ENCODE measurements around the gene CACNB1.
"Not testable (repeated sequence)": the region's sequence is repeated elsewhere in the genome, so short reads cannot be mapped to it uniquely, and the experiment has no call there.

CACNB1 gene

GRCh38 chr17:39141915-39142664 is 55.4 kb downstream of the CACNB1 start:
- in situ Hi-C loops (cut with MboI; ENCODE audit: low pct_unique_long_range_greater_than_20kb, low sequenced_read_pairs) = no loop called here
- DNase-seq = no peak

- in situ Hi-C loops (cut with MboI; ENCODE audit: low pct_unique_long_range_greater_than_20kb, low sequenced_read_pairs) = no loop called here
- DNase-seq = no peak
These were observed 56.2 kb downstream of the CACNB1 start for GRCh38 chr17:39141294-39141693.

- DNase-seq = no peak
- in situ Hi-C loops (cut with MboI; ENCODE audit: low pct_unique_long_range_greater_than_20kb, low sequenced_read_pairs) = no loop called here
These were observed 57.9 kb downstream of the CACNB1 start for GRCh38 chr17:39139561-39139960.

GRCh38 chr17:39139161-39139511 is 58.3 kb downstream of the CACNB1 start:
- no peak for DNase-seq
- in situ Hi-C loops (cut with MboI; ENCODE audit: low pct_unique_long_range_greater_than_20kb, low sequenced_read_pairs) = no loop called here

- no peak for DNase-seq
- in situ Hi-C loops (cut with MboI; ENCODE audit: low pct_unique_long_range_greater_than_20kb, low sequenced_read_pairs) = no loop called here
These were observed 58.9 kb downstream of the CACNB1 start for GRCh38 chr17:39138431-39139160.

GRCh38 chr17:39134878-39135277 is 62.6 kb downstream of the CACNB1 start:
- in situ Hi-C loops (cut with MboI; ENCODE audit: low pct_unique_long_range_greater_than_20kb, low sequenced_read_pairs) = no loop called here
- DNase-seq = no peak

- in situ Hi-C loops (cut with MboI; ENCODE audit: low pct_unique_long_range_greater_than_20kb, low sequenced_read_pairs) = no loop called here
- no peak for DNase-seq
These were observed 65.3 kb downstream of the CACNB1 start for GRCh38 chr17:39132192-39132610.

- in situ Hi-C loops (cut with MboI; ENCODE audit: low pct_unique_long_range_greater_than_20kb, low sequenced_read_pairs) = no loop called here
- DNase-seq = no peak
These were observed 65.9 kb downstream of the CACNB1 start for GRCh38 chr17:39131616-39132015.

GRCh38 chr17:39130205-39130604 is 67.3 kb downstream of the CACNB1 start:
- no peak for DNase-seq
- in situ Hi-C loops (cut with MboI; ENCODE audit: low pct_unique_long_range_greater_than_20kb, low sequenced_read_pairs) = no loop called here

- in situ Hi-C loops (cut with MboI; ENCODE audit: low pct_unique_long_range_greater_than_20kb, low sequenced_read_pairs); DNase-seq: not testable (repeated sequence)
These were observed 67.9 kb downstream of the CACNB1 start for GRCh38 chr17:39129544-39129943.

- in situ Hi-C loops (cut with MboI; ENCODE audit: low pct_unique_long_range_greater_than_20kb, low sequenced_read_pairs) = no loop called here
- no peak for DNase-seq
These were observed 71.0 kb downstream of the CACNB1 start for GRCh38 chr17:39126436-39126835.

GRCh38 chr17:39125143-39125875 is 72.2 kb downstream of the CACNB1 start:
- in situ Hi-C loops (cut with MboI; ENCODE audit: low pct_unique_long_range_greater_than_20kb, low sequenced_read_pairs) = no loop called here
- DNase-seq = no peak

- in situ Hi-C loops (cut with MboI; ENCODE audit: low pct_unique_long_range_greater_than_20kb, low sequenced_read_pairs) = no loop called here
- no peak for DNase-seq
These were observed 73.8 kb downstream of the CACNB1 start for GRCh38 chr17:39123627-39124026.

Measured in KBM-7 (cell line).